Measurements from ENCODE around the gene NUP85.
A peak's percentile ranks its signal among the peaks of the same experiment; 100 is the strongest.
"Not testable (repeated sequence)": the region's sequence is repeated elsewhere in the genome, so short reads cannot be mapped to it uniquely, and the experiment has no call there.

NUP85 gene

DNA sequence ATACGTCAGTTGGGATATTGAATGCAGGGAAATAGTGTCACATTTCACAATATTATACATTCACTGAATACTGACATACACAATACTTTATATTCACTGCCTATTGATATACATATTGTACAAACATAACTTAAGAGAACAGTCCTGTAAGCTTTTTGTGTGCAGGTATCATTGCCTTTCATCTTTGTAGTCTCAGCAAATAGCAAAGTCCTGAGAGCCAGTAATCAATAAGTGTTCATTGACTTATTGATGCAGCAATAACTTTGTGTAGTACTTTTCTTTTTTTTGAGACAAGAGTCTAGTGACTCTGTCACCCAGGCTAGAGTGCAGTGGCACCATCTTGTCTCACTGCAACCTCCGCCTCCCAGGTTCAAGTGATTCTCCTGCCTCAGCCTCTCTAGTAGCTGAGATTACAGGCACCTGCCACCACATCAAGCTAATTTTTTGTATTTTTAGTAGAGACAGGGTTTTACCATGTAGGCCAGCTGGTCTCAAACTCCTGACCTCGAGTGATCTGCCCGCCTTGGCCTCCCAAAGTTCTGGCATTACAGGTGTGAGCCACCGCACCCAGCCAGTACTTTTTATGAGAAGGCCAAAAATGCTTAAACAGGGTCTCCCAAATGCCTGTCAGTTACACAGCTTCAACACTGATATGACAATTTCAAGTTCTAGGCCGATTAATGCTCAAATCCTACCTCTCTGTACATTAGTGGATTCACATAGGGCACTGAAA is 5.4 kb upstream of the NUP85 start:
- no peak for DNase-seq (ENCODE audit: low read depth)

- DNase-seq (ENCODE audit: low read depth): peak; percentile 34
These were observed 299 bp downstream of the NUP85 start for GRCh38 chr17:75205793-75206163.

DNA sequence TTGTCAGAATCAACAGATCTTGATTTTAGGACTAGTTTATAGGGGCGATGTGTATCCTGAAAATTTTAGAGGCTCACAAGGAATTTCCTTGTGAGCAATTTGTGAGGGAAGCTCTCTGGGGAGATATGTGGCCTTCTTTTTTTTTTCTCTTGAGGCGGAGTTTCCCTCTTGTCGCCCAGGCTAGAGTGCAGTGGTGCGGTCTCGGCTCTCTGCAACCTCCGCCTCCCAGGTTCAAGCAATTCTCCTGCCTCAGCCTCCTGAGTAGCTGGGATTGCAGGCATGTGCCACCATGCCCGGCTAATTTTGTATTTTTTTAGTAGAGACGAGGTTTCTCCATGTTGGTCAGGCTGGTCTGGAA is 1.6 kb downstream of the NUP85 start:
- DNase-seq (ENCODE audit: low read depth): not testable (repeated sequence)

DNA sequence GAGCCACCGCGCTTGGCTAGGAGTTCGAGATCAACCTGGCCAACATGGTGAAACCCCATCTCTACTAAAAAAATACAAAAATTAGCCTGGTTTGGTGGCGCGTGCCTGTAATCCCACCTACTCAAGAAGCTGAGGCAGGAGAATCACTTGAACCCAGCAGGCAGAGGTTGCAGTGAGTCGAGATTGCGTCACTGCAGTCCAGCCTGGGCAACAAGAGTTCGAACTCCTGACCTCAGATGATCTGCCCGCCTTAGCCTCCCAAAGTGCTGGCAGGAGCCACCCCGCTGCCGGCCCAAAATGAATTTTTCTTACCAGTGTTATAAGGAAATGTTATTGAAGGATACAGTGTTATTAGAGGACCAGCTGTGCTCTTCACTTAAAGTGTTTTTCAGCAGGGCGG is 2.3 kb downstream of the NUP85 start:
- DNase-seq (ENCODE audit: low read depth): no peak

DNA sequence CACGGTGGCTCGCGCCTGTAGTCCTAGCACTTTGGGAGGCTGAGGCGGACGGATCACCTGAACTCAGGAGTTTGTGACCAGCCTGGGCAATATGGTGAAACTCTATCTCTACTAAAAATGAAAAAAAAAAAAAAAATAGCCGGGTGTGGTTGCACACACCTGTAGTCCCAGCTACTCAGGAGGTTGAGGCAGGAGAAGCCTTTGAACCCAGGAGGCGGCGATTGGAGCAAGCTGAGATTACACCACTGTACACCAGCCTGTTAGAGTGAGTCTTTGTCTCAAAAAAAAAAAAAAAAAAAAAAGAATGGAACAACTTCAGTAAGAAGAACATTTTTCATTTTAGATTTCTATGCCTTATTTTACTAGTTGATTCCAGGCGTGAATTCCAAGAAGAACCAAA is 2.7 kb downstream of the NUP85 start:
- no peak for DNase-seq (ENCODE audit: low read depth)

- DNase-seq (ENCODE audit: low read depth): no peak
These were observed 3.6 kb downstream of the NUP85 start for GRCh38 chr17:75209061-75209460.

- DNase-seq (ENCODE audit: low read depth): no peak
These were observed 12.7 kb downstream of the NUP85 start for GRCh38 chr17:75218131-75218530.

DNA sequence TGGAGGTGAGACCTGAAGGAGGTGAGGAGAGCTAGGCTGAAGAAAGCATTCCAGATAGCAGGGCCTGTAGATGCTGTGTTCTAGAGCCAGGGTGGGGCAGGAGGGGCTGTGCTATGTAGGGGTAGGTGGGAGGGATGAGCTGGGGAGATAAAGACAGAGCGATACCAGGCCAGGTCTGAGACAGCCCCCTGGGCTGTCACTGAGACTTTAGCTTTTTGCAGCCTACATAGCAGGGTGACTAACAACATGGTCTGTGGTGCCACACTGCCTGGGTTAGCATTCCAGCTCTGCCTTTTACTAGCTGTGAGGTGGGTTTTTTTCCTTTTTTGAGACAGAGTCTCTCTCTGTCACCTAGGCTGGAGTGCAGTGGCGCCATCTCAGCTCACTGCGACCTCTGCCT is 14.3 kb downstream of the NUP85 start:
- DNase-seq (ENCODE audit: low read depth): no peak

DNA sequence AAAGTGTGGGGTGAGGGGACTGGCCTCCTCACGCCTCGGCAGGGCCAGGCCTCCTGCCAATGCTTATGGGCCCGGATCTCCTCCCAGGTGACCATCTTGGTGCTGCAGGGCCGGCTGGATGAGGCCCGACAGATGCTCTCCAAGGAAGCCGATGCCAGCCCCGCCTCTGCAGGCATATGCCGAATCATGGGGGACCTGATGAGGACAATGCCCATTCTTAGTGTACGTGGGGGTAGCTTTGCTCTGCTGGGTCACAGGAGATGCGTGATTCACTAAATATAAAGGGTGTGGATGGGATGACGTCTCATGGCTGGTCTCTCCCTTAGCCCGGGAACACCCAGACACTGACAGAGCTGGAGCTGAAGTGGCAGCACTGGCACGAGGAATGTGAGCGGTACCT is 19.5 kb downstream of the NUP85 start:
- DNase-seq (ENCODE audit: low read depth): no peak

DNA sequence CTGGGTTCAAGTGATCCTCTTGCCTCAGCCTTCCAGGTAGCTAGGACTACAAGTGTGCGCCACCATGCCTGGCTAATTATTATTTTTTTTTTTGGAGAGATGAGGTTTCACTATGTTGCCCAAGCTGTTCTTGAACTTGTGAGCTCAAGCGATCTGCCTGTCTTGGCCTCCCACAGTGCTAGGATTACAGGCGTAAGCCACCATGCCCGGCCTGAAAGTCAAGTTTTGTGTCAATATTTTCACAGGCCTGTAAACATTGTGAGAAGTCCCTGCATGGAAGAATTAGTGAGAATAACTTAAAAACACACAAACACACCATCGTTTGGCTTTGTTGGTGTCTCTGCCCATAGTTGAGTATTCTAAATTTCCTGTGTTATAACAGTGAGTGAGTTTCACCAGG is 22.2 kb downstream of the NUP85 start:
- DNase-seq (ENCODE audit: low read depth): no peak

DNA sequence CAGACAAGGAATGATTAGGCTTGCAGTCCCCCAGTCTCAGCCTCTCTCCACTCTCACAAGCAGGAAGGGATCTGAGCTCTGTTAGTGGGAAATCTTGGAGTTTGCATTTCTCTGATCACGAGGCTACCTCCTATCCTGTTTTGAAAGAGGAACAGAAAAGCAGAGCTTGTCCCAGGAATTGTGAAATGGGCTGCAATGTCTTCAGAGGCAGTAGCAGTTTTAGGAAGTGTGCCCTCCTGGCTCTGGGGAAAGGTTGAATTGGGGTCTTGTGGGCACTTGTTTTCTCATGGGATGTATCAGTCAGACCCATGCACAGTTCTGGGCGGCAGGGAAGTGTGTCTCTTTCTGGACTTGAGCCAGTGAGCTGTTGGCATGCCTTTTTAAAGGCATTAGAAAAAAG is 22.8 kb downstream of the NUP85 start:
- DNase-seq (ENCODE audit: low read depth): no peak

DNA sequence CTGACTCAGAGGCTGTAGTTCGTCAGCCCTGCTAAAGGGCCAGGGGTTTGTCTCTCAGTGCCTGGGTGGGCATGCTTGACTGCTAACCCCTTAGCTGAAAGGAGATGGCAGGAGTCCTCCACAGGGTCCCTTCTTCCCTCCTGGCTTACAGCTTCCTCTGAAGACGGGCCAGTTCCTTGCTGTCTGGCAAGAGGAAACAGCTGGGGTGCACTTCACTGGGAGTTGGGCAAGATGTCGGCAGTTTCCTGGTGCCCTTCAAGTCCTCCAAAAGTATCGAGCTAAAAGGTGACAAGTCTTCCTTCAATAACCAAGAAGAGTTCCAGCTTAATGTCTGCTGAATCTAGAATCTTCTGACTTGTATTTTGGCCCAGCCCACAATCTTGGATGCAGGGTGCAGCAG is 23.4 kb downstream of the NUP85 start:
- DNase-seq (ENCODE audit: low read depth): no peak

- no peak for DNase-seq (ENCODE audit: low read depth)
These were observed 25.6 kb downstream of the NUP85 start for GRCh38 chr17:75231071-75231470.

DNA sequence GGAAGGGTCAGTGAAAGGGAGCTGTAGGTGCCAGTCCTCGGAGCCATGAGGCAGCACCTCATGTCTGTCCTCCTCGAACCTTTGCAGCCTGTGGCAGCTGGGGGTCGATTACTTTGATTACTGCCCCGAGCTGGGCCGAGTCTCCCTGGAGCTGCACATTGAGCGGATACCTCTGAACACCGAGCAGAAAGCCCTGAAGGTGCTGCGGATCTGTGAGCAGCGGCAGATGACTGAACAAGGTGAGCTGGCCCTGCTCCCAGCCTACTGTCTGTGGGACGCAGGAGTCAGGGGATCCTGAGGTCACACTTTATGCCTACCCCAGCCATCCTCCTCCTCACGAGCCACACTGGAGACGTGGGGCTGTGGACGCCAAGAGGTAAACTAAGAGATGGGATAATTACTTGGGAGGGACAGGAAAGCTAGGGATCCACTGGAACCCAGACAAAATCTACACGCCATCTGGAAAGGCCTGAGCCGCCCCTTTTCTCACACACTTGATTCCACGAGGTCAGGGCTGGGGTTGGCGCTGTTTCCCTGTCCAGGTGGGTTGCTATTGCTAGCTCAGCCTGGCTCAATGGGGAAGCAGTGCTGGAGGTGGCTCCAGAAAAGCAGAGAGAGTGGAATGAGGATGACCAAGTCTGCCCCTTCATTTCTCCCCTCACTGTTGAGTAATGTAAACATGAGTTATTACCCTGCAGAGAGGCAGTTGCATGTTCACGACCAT is 26.4 kb downstream of the NUP85 start:
- no peak for DNase-seq (ENCODE audit: low read depth)

GRCh38 chr17:75232786-75233185 is 27.3 kb downstream of the NUP85 start:
- DNase-seq (ENCODE audit: low read depth): no peak

DNA sequence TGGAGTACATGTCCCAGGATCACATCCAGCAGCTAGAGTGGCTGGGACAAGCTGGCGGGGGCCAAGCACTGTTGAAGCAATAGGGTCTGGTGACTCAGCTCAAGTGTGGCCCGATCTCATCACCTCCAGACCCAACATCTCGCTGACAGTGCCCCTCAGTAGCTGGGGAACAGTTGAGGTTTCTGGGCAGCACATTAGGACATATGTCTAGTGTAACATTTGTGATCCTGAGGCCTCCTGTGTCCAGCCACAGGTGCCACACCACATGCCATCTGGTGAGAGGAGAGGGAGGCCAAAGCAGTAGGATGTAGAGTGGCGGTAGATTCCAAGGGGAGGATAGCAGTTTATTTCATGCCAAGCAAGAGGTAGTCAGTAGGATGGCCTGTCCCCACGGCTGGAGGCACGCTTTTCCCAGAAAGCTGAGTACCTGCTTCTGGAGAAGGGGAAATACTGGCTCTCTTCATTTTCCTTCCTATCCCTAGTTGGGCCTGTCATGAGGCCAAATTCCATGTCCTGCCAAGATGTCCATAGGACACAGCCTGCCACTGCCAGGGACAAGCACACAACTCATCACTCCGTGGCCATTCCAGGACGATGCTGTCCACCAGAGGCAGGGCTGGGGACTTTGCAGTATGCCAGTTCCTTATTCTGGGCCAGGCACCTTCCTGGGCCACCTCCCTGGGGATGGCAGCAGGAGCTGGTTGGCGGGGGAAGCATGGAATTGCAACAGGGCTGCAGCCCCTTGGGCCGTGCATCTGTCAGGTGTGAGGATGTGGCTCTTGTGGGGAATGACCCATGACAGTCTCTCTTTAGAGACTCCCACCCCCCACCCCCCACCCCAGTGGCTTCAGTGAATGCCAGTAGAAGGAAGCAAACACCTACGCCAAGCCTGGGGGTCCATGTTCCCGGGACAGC is 31.9 kb downstream of the NUP85 start:
- DNase-seq (ENCODE audit: low read depth): no peak

DNA sequence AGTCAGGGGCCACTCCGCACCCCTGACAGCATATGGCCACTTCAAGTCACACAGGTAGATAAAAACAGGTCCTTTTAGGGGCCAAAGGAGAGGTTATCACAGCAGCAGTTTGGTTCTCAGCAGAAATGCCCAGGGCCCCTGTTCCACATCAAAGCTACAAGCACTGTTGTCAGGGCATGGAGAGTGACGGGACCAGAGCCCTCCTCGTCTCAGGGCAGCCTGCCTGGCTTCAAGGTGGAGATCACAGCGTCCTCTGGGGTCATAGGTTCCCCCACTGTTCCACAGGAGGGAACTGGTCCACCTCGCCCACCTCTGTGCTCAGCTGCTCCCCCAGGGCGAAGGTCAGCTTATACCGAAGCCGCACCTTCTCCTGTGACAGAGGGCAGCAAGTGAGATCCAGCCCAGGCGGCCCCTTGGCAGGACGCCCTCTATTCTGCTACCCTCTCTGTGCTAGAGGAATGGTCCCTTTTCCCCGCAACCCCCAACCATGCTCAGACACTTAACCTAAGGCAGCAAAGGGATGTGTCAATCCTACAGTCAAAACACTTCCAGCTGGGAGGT is 32.6 kb downstream of the NUP85 start:
- no peak for DNase-seq (ENCODE audit: low read depth)

GRCh38 chr17:75238684-75239191 is 33.3 kb downstream of the NUP85 start:
- peak; percentile 84 for DNase-seq (ENCODE audit: low read depth)

DNA sequence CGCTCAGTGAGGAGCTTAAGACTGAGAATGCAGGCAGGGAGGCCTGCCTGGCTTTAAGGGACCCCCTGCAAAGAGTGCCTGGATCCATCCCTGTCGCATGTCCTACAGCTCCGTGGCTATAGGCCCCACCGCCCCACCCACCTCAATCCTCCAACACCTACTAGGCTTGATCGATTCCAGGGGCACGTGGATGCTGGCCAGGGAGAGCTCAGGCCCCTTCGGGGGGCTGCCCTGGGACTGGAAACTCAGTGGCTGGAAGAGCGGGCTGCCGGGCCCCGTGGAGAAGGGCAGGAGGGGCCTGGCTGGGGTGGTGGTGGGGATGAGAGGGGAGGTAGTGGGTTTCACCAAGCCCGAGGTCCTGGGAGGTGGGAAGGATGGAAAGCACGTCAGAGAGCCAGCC is 33.7 kb downstream of the NUP85 start:
- DNase-seq (ENCODE audit: low read depth): no peak

- DNase-seq (ENCODE audit: low read depth): no peak
These were observed 34.4 kb downstream of the NUP85 start for GRCh38 chr17:75239778-75240393.

GRCh38 chr17:75240394-75241142 is 35.1 kb downstream of the NUP85 start:
- DNase-seq (ENCODE audit: low read depth): peak; percentile 67

Data from ELR (cell line).